PC-9 (cell line): ENCODE data around the gene ZNF275.

Experiments used
- CTCF ChIP-seq: fragments of 200-600 bp; sonication (generic); conservative IDR thresholded peaks from 2 replicates; pipeline ENCODE4 v1.6.1; 2017; ENCODE audit warnings: mixed run types, antibody characterized with exemption, mild to moderate bottlenecking, moderate library complexity
- EZH2 ChIP-seq: fragments of 200-600 bp; sonication (generic); IDR thresholded peaks from 2 replicates; pipeline ENCODE4 v1.8.0; 2017; ENCODE audit warnings: antibody characterized with exemption, low read depth

GRCh38 chrX:153305972-153306371, 28.0 kb upstream of the ZNF275 start:
- TF ChIP-seq CTCF: no peak
- no peak for TF ChIP-seq EZH2
